OCI-LY3 (cell line): Measurements from ENCODE around the gene IGF2BP3.

Experiments
- H2AFZ ChIP-seq: fragments of 200-600, 300-600 bp; shearing (Covaris generic); 2 replicates; pipeline ENCODE4 v1.6.0; 2014; ENCODE audit warnings: antibody characterized with exemption, low read depth, low read length
- H3K27ac ChIP-seq: fragments of 200-600, 300-600 bp; sonication (generic); 2 replicates; pipeline ENCODE4 v1.5.1; 2014; ENCODE audit warnings: mild to moderate bottlenecking, low read length, moderate library complexity, mixed read lengths
- H3K27me3 ChIP-seq: fragments of 200-600, 300-600 bp; sonication (generic); 2 replicates; pipeline ENCODE4 v1.6.1; 2014; ENCODE audit warnings: low read depth, low read length, mixed read lengths
- H3K36me3 ChIP-seq: fragments of 200-600, 300-600 bp; sonication (generic); replicated peaks from 2 replicates; pipeline ENCODE3; 2014; ENCODE audit warnings: low read depth, low read length, mixed read lengths
- H3K4me1 ChIP-seq: fragments of 300-600, 200-600 bp; sonication (generic); 2 replicates; pipeline ENCODE4 v1.6.1; 2014; ENCODE audit warnings: low read length, mixed read lengths
- H3K4me2 ChIP-seq: fragments of 200-600, 300-600 bp; sonication (generic); 2 replicates; pipeline ENCODE4 v1.6.1; 2014; ENCODE audit warnings: low read length, mixed read lengths
- H3K4me3 ChIP-seq: fragments of 300-600, 200-600 bp; sonication (generic); 2 replicates; pipeline ENCODE4 v1.5.1; 2014; ENCODE audit warnings: antibody characterized with exemption, mild to moderate bottlenecking, low read length, moderate library complexity
- H3K79me2 ChIP-seq: fragments of 300-600, 200-600 bp; shearing (Covaris generic); 2 replicates; pipeline ENCODE4 v1.6.1; 2014; ENCODE audit warnings: mild to moderate bottlenecking, low read length, mixed read lengths
- H3K9ac ChIP-seq: fragments of 300-600, 200-600 bp; shearing (Covaris generic); 2 replicates; pipeline ENCODE4 v1.6.0; 2014; ENCODE audit warnings: mild to moderate bottlenecking, low read length, moderate library complexity
- H3K9me3 ChIP-seq: fragments of 200-600, 300-600 bp; shearing (Covaris generic); 2 replicates; pipeline ENCODE4 v1.6.1; 2014; ENCODE audit warnings: low read length, mixed read lengths; ENCODE audit not compliant: insufficient read depth
- H4K20me1 ChIP-seq: fragments of 200-600, 300-600 bp; sonication (generic); 2 replicates; pipeline ENCODE4 v1.6.1; 2016; ENCODE audit warnings: low read length, mixed read lengths; ENCODE audit not compliant: insufficient read depth
- EZH2phosphoT487 ChIP-seq: fragments of 200-600 bp; shearing (Covaris generic); IDR thresholded peaks from 2 replicates; pipeline ENCODE4 v1.6.1; 2018; ENCODE audit warnings: antibody characterized with exemption, mixed run types, low read depth
- TF ChIP-seq, protein P1 (sequence below): fragments of 200-600, 300-600 bp; sonication (generic); IDR thresholded peaks from 2 replicates; pipeline ENCODE4 v1.5.1; 2014; ENCODE audit warnings: antibody characterized with exemption, low read length, low read depth

The IGF2BP3 gene

DNA sequence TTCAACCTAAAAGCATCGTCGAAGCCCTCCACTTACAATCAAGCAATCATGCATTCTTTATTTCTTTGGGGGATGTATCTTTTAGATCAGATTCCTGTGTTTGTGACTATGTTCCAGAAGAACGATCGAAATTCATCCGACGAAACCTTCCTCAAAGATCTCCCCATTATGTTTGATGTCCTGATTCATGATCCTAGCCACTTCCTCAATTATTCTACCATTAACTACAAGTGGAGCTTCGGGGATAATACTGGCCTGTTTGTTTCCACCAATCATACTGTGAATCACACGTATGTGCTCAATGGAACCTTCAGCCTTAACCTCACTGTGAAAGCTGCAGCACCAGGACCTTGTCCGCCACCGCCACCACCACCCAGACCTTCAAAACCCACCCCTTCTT lies 209.9 kb downstream of the IGF2BP3 start:
- Histone ChIP-seq H3K27me3 (peaks cover 6% of the 10 kb centered on the region; the same call in 1 of the 2 replicates), H3K9ac (no peak overlapping the region), H3K4me3 (no peak overlapping the region), H4K20me1 (no peaks in the 10 kb centered on the region), H3K9me3 (no peaks in the 10 kb centered on the region), H3K36me3 (no peaks in the 10 kb centered on the region), H3K79me2 (no peaks in the 10 kb centered on the region), H3K27ac (no peak overlapping the region), H3K4me1 (peaks cover 5% of the 10 kb centered on the region; the same call in 1 of the 2 replicates), H3K4me2 (no peak overlapping the region), H2AFZ (no peak overlapping the region)
- TF ChIP-seq, protein P1, sequence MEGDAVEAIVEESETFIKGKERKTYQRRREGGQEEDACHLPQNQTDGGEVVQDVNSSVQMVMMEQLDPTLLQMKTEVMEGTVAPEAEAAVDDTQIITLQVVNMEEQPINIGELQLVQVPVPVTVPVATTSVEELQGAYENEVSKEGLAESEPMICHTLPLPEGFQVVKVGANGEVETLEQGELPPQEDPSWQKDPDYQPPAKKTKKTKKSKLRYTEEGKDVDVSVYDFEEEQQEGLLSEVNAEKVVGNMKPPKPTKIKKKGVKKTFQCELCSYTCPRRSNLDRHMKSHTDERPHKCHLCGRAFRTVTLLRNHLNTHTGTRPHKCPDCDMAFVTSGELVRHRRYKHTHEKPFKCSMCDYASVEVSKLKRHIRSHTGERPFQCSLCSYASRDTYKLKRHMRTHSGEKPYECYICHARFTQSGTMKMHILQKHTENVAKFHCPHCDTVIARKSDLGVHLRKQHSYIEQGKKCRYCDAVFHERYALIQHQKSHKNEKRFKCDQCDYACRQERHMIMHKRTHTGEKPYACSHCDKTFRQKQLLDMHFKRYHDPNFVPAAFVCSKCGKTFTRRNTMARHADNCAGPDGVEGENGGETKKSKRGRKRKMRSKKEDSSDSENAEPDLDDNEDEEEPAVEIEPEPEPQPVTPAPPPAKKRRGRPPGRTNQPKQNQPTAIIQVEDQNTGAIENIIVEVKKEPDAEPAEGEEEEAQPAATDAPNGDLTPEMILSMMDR, result no peak
- TF ChIP-seq EZH2phosphoT487, result no peak
